CD4-positive, alpha-beta T cell treated with Interleukin-6 at 100 ng/mL for 8 hours (primary cell): Measurements from ENCODE around the gene TMEM205.
"Not testable (repeated sequence)": the region's sequence is repeated elsewhere in the genome, so short reads cannot be mapped to it uniquely, and the experiment has no call there.

Experiments used
- DNase-seq: peaks from one replicate; pipeline ENCODE4 v3.0.0-alpha.2; 2020; ENCODE audit warnings: mixed read lengths, low spot score

Gene TMEM205

GRCh38 chr19:11373166-11373884 lies 27.3 kb upstream of the TMEM205 start:
- DNase-seq, result no peak

GRCh38 chr19:11370744-11371143 lies 24.7 kb upstream of the TMEM205 start:
- DNase-seq, result no peak

GRCh38 chr19:11367528-11367927 lies 21.5 kb upstream of the TMEM205 start:
- no peak for DNase-seq

- no peak for DNase-seq
Observed at GRCh38 chr19:11365557-11366117, 19.6 kb upstream of the TMEM205 start.

- DNase-seq, result no peak
Observed at GRCh38 chr19:11364935-11365334, 18.9 kb upstream of the TMEM205 start.

GRCh38 chr19:11364296-11364904 lies 18.3 kb upstream of the TMEM205 start:
- no peak for DNase-seq

- no peak for DNase-seq
Observed at GRCh38 chr19:11363881-11364280, 17.8 kb upstream of the TMEM205 start.

- no peak for DNase-seq
Observed at GRCh38 chr19:11361771-11362731, 16.0 kb upstream of the TMEM205 start.

- no peak for DNase-seq
Observed at GRCh38 chr19:11361037-11361770, 15.1 kb upstream of the TMEM205 start.

GRCh38 chr19:11359421-11359820 lies 13.4 kb upstream of the TMEM205 start:
- DNase-seq, result no peak

GRCh38 chr19:11356676-11357550 lies 10.8 kb upstream of the TMEM205 start:
- DNase-seq, result no peak

GRCh38 chr19:11356074-11356397 lies 10.0 kb upstream of the TMEM205 start:
- DNase-seq, result no peak

GRCh38 chr19:11355160-11356073 lies 9.3 kb upstream of the TMEM205 start, which contains the start of gene PLPPR2:
Gene PLPPR2 (plus strand): TSS chr19:11355432. CDS start chr19:11357674, 2,242 bp downstream.
- DNase-seq, result peak; percentile 79

GRCh38 chr19:11354102-11354501 lies 8.0 kb upstream of the TMEM205 start:
- DNase-seq, result not testable (repeated sequence)

GRCh38 chr19:11349171-11349570 lies 3.1 kb upstream of the TMEM205 start:
- DNase-seq, result no peak

- DNase-seq, result no peak
Observed at GRCh38 chr19:11347546-11348039, 1.5 kb upstream of the TMEM205 start.

GRCh38 chr19:11345122-11345803 lies 805 bp downstream of the TMEM205 start:
- no peak for DNase-seq

GRCh38 chr19:11342429-11342828 lies 3.6 kb downstream of the TMEM205 start:
- no peak for DNase-seq

GRCh38 chr19:11340099-11340467 lies 6.0 kb downstream of the TMEM205 start:
- DNase-seq, result not testable (repeated sequence)
